Glomerular endothelial cell (primary cell): ENCODE data around the gene FAM43A. TPM values are rescaled to one million over a fixed set of nuclear protein-coding genes. Genes with fewer than 3 reads are reported as not detected.

ENCODE experiments used
- DNase-seq: peaks from one replicate; pipeline ENCODE4 v3.0.0-alpha.2; 2011; ENCODE audit warnings: low read depth, low spot score; ENCODE audit errors: extremely low read depth
- total RNA-seq: library from RNA; depleted of rRNA; stranded (reverse); fragments of >200 nt; gene quantifications from 2 replicates; pipeline ENCODE4 v1.2.3, GENCODE V29; 2015

FAM43A gene
- total RNA-seq, 1 donor from 2014 or later = 617 TPM

- DNase-seq = no peak
These were observed 10.5 kb upstream of the FAM43A start for GRCh38 chr3:194675081-194675640.

DNA sequence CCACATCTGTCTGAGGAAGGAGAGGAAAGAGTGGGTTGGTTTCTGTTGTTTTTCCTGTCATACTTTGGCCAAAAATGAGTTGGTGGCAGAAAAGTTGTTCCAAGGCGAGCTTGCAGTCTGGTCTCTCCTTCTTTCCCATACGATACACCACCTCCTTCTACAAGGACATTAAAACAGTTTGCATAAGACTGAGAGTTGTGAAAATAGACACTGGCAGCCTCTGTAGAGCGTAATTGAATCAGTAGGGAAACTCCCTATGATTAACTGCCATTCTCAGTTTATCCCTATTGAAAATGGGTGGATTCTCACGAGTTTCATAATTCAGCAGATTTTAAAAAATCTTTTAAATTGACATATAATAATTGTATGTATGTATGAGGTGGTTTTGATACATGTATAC, 10.0 kb upstream of the FAM43A start:
- DNase-seq = no peak

- DNase-seq = no peak
These were observed 9.2 kb upstream of the FAM43A start for GRCh38 chr3:194676471-194676870.

DNA sequence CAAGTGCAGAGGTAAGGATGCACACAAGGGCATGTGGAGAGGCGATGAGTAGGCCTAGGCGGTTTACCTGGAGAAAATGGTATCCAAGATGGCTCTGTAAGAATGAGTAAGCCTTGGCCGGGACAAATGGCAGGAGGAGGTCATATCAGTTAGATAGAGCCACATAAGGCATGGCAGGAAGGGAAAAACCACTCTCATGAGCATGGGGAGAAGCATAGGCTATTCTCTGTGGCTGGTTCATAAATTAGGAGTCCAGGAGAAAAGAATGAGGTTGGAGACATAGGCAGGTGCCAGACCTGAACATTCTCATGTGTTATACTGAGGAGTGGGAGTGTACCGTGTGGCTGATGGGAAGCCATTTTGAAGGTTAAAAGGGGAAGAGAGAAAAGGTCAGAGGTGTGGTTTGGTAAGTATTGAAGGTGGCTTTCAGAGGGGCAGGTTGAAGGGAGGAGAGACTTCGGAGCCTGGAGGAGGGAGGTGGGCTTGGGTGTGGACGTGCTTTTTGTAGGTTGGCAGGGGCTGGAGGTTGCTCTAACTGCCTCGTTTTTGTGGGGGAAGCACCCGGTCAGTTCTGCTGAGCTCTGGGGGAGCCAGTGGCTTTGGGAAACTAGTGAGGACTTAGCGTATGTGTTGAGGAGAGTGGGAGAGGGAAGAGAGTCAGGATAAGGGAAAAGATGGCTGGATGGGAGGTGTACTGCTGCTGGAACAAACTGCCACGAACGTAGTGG, 4.6 kb upstream of the FAM43A start:
- no peak for DNase-seq

DNA sequence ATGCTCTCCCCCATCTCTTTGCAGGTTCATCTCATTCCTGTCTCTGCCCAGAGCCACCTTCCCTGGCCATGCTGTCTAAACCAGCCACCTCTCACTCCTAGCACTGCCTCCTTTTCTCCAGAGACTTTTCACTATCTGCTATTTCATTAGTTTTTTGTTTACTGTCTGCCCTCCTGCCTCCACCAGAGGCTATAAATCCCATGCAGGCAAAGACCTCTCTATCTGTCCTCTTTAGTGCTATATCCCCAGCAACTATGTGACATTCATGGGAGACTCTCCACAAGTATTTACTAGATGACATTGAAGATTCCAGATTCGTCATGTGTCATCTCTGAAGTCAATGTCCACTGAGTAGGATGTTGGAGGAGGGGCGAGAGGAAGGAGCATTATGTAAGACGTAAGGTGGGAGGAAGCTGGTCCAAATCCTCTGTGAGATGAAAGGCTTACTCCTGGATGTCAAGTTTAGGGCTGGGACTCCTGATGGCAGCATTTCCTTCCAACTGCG, 3.4 kb upstream of the FAM43A start:
- no peak for DNase-seq

GRCh38 chr3:194682694-194683310, 2.9 kb upstream of the FAM43A start:
- no peak for DNase-seq

DNA sequence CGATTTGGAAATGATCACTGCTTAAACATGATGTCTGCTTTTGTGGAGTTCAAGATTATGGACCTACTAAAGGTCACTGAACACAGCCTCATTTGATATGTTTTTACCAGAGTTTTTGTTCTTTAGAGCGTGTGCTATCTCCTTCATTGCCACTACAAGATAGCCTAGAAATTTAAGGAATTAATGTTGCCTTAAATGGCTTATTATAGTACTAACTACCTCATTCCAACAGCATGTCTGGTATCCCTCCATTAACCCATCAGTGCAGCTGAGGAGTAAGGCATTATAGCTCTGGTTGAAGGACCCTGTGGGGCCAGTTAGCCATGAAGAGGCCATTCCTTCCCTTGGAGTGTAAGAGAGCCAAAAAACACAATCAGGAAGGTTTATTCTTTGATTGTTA, 2.3 kb upstream of the FAM43A start:
- DNase-seq = no peak

- no peak for DNase-seq
These were observed 492 bp upstream of the FAM43A start for GRCh38 chr3:194685065-194685717.

- DNase-seq = no peak
These were observed 732 bp downstream of the FAM43A start for GRCh38 chr3:194686414-194686815.

- no peak for DNase-seq
These were observed 1.3 kb downstream of the FAM43A start for GRCh38 chr3:194686816-194687637.

DNA sequence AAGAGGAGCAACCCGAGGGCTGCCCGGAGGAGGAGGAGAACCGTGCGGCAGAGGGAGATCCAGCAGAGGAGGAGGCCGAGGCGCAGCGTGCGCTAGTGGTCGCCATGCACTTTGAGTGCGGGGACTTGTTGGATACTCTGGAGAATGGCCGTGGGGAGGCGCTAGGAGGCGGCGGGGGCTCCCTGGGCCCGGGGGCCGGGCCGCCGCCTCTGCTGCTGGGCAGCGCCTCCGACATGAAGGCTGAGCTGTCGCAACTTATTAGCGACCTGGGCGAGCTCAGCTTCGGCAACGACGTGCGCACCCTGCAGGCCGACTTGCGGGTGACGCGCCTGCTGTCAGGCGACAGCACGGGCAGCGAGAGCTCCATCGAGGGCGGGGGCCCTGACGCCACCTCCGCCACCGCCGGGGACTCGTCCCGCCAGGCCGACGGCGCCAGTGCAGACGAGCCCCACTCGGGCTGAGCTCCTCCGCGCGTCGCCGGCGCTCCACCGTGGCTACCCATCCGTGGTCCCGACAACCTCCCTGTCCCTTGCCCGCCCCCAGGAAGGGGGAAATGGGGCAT, 2.0 kb downstream of the FAM43A start:
- no peak for DNase-seq

DNA sequence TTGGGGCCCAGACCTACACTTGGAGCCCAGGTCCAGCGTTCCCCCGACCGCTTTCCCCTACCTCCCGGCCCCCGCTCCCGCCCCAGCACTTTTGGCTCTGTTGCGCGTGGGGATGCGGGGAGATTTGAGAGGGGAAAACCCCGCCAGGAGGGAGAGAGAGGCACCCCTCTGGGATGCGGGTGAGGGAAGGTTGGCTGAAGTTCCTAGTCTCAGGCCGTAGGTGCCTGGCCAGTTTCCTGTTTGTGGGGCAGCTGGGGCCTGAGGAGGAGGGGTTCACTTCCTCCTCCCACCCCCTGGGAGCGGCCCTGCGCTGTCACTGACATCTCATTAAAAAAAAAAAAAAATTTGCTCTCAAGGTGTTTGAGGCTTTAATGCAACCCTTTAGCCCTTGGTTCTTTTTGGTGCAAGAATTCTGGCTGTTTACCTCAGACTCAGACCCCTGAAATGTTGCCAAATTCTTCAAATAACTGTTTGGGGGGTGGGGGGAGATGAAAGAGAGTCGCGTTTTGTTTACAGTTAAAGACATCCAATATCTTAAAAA, 2.6 kb downstream of the FAM43A start:
- no peak for DNase-seq

DNA sequence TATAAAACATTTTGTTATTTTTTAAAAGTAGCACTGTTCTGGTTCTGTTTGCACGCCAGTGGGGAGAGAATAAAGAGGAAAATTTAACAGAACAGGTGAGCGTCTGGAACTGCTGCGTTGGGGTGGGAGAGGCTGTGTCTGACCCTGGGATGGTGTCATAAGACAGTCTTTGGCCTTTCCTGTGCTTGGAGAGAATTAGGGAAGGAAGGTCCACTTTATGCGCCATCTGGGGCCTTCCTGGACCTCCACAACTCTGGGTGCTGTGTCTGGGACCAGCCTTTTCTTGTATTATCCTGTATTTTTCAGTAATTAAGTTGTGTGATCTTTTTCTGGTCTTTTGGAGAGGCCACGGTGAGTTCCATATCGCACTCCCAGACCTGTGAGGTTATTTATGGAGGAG, 3.3 kb downstream of the FAM43A start:
- DNase-seq = no peak

DNA sequence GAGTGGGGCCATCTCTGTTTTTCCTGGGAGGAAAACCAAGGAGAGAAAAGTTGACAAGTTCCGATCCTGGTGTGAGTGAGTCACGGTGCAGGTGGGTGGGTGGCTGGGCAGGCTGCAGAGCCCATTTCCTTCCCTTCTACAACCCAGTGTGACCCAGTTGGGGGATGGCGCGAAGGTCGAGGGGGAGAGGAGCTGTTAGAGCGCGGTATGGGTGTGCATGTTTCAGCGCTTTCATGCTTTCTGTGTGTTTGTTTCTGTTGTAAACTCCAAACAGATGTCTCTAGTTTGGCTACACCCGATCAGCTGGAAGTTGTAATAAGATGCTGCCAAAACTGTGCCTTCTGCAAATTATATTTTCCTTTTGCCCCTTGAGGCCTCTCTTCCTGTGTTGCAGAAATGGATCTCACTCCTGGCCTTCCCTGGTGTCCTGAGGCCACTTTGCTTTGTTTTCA, 3.8 kb downstream of the FAM43A start:
- DNase-seq = no peak

- DNase-seq = no peak
These were observed 5.1 kb downstream of the FAM43A start for GRCh38 chr3:194690501-194691372.

- no peak for DNase-seq
These were observed 6.0 kb downstream of the FAM43A start for GRCh38 chr3:194691481-194692283.

DNA sequence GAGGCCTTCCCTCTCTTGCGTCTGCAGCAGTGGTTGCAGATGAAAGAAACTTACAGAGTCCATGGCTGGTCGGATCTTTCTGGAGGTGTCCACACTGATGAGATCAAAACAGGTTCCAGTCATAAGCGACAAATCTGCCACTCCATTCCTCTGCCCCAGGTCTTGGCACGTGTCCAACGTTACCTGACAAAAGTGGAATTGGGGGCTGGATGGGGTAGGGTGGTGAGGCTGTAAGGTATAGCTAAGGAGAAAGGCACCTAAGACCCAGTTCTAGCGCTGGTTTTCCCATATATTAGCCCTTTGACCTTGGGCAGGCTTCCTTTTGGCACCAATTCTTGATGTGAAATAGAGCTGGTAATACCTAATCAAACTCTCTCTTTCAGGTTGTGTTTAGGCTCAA, 11.0 kb downstream of the FAM43A start:
- DNase-seq = no peak

DNA sequence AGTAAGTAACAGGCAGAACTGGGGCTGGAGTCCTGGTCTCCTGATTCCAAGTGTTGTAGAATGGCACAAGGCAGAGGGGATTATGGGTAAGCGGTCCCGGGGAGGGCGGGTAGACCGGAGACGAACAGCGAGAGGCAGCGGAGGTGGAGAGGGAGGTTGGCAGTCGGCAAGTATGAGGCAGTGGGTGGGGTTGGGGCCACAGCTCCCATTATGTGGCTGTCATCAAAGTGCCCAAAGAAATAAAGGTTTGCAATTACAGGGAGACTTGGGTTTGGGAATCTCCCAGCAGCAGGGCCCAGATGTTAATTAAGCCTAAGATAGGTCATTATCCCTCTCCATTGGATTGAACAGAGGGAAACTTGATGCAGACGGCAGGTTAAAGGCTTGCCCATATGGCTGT, 16.9 kb downstream of the FAM43A start:
- DNase-seq = no peak
